CD4-positive, alpha-beta T cell treated with Interleukin-6 for 4 hours (primary cell): Measurements from ENCODE around the gene CACNG7.
"Not testable (repeated sequence)": the region's sequence is repeated elsewhere in the genome, so short reads cannot be mapped to it uniquely, and the experiment has no call there.

Source experiments
- DNase-seq: peaks from one replicate; pipeline ENCODE4 v3.0.0-alpha.2; 2020; ENCODE audit warnings: mixed read lengths

The CACNG7 gene, protein sequence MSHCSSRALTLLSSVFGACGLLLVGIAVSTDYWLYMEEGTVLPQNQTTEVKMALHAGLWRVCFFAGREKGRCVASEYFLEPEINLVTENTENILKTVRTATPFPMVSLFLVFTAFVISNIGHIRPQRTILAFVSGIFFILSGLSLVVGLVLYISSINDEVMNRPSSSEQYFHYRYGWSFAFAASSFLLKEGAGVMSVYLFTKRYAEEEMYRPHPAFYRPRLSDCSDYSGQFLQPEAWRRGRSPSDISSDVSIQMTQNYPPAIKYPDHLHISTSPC

DNA sequence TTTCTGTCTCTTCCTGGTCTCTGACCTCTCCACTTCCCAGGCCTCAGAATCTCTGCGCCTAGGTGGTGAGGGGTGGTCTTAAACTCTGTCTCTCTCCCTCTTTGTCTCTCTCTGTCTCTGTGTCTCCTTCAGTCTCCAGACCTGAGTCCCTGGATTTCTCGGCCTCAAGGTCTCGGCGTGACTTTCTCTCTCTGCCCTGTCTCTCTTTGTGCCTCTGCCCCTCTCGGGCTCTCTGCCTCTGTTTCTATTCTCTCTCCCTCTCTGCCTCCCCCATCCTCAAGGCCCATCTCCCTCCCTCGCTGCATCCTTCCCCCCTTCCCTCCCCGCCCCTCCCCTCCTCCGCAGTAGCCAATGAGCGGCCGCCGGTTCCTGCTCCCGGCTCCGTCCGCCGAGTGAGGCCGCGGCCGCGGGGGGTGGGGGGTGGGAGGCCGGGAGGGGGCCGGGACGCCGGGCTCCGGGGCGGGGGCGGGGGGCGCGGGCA is at the start of gene CACNG7:
Gene CACNG7, plus strand, starts transcription at position 344 of the 481 bp plus-strand sequence. CDS start 3,554 bp downstream, outside the sequence.
- no peak for DNase-seq

DNA sequence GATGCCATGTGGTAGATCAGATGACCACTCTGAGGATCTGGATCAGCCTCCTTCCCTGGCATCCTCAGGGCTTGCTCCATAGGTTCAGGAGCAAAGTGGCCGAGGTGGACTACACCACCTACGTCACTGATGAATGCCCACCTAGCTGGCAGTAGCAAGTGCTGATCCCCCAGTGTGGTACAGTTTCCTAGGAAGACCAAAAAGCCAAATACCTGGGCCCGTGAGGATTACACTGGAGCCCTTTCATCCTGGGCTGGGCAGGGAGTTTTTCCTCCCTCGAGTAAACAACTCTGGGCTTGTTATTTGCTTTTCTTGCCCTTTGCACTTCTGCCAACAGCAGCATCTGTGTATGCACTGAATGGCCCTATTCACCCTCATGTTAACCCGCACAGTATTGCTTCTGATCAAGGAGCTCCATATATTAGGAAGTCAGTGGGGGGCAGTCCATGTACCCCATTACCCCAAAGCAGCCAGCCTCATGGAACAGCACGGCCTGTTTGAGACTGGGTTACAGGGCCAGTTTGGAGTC is 44.7 kb upstream of the CACNG7 start:
- no peak for DNase-seq

DNA sequence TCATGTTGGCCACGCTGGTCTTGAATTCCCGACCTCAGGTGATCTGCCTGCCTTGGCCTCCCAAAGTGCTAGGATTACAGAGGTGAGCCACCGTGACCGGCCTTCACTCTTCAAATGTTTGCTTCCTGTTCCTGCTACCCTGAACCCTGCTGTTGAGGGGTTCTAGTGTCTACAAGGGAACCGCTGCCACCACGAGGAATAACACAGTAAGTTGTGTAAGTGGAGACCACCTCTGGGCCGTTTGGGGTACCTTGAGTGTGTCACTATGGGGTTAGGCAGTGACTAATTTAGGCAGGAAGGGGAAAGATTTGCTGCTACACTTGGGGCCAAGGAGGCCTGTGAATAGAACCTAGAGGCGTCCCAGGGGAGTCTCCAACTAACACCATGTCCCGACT is 43.6 kb upstream of the CACNG7 start:
- DNase-seq, result no peak

DNA sequence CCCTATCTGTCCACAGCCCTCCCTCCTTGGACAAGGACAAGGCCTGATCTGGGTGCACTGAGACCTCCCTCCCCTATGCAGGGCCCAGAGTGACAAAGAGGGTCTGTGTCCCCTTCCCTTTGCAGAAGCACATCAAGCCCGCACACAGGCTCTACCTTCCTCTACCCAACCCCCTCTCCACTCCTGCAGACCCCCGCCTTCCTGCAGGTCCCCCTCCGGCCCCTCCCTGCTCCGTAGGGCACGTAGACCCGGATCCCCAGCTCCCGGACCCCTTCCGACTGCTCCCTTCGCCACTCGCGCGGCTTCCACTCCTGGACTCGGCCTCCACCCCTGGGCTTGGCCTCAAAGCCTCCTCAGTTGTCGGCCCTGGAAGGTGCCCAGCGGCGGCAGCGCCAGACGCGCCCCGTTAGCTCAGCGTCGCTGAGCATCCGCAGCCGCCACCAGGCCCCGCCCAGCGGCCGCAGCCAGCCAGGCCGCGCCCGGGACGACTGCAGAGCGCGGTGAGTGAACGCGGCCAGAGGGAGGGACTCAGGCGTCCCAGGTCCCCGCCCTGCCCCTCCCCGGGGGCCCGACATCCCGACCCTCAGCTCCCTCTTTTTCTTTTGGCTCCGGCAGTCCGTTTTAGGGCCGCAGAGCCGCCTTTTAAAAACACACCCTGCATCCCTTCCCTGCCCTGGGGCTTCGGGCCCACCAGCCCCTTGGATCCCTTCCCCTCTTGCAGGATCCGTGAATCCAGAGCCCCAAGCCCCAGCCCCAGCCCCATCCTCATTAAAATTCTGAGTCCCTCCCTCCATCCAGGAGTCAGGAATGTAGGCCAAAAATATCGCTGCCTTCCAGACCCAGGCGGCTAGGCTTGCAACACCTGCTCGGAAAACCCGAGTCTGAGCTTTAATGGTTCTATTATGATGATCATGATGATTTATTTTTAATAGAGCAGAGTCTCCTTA is 42.9 kb upstream of the CACNG7 start:
- DNase-seq, result peak; percentile 70

DNA sequence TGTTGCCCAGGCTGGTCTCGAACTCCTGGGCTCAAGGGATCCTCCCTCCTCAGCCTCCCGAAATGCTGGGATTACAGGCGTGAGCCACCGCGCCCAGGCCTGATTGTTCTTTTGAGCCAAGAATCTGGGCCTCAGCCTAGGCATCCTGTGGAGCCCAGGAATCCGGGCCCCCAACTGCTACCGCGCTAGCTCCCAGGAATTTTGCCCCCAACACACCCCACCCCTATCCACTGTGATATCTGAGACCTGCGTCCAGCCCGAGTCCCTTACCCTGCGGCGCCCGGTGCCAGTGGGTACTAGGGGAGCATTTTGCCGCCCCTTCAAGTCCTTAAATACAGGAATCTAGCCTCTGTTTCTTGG is 42.2 kb upstream of the CACNG7 start:
- no peak for DNase-seq

DNA sequence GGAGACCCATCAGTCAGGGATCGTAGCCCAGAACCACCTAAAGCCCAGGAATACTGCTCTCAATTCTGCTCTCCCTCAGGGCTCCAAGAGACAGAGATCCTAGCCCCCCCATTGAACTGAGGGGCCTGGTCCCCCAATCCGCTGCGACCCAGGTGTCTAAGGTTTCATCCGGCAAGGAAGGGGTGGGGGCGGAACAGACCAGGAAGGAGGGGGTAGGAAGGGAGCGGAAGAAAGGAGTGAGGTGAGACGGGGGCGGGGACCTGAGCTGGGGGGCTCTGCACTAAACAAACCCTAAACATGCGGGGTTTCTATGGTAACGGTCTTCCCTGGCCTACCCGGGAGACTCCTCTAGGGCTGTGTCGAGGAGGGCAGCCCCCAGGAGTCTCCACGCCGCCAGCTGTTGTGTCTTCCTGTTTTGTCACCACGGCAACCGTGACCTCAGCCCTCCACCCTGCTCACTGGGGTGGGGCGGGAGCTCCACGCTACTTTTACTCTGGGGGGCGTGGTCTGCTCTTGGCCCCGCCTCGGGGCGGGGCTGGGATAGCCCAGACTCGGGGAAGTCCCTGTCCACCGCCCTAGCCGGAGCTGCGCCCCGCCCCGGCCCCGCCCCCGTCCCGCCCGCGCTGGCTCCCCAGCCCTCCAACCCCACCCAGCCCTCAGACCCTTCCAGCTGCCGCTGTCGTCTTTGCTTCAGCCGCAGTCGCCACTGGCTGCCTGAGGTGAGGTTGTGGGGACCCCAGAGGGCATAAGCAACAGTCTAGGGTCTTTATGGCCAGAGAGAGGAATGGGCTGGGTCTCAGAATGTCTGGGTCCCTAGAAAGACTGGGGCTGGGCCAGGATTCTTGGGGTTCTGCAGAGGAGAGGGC is 41.6 kb upstream of the CACNG7 start, which contains the start of gene MYADM:
Gene MYADM, plus strand, starts transcription at position 659 of the 866 bp plus-strand sequence. CDS start 5,647 bp downstream, outside the sequence.
- peak; percentile 100 for DNase-seq

DNA sequence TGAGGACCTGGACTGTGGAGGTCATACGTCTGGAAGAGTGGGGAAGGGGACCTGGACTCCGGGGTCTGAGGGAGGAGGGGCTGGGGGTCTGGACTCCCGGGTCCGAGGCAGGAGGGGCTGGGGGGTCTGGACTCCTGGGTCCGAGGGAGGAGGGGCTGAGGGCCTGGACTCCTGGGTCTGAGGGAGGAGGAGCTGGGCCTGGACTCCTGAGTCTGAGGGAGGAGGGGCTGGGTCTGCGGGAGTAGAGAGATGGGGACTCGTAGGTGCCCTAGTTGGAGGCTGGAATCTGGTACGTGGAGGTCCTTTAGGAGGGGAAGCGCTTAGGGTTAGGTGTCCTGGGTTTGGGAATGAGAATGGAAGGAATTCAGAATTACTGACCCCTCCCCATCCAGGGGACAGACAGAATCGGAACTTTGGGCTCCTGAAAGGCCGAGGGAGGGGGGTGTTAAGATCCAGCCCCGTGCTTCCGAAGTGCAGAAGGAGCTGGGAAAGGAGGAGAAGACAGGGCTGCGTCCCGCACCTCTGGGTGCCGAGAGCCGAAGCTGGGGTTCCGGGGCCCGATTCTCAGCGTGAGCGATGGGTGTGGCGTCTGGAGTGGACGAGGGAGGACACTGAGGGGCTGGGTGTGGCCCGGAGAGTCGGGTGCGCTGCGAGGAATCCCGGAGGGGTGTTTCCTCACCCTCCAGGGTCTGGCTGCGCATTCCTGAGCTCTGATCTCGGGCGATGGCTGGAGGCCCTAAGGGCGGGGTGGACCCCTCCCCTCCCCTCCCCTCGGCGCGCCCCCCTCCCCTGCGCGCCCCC is 40.8 kb upstream of the CACNG7 start:
- peak; percentile 39 for DNase-seq

DNA sequence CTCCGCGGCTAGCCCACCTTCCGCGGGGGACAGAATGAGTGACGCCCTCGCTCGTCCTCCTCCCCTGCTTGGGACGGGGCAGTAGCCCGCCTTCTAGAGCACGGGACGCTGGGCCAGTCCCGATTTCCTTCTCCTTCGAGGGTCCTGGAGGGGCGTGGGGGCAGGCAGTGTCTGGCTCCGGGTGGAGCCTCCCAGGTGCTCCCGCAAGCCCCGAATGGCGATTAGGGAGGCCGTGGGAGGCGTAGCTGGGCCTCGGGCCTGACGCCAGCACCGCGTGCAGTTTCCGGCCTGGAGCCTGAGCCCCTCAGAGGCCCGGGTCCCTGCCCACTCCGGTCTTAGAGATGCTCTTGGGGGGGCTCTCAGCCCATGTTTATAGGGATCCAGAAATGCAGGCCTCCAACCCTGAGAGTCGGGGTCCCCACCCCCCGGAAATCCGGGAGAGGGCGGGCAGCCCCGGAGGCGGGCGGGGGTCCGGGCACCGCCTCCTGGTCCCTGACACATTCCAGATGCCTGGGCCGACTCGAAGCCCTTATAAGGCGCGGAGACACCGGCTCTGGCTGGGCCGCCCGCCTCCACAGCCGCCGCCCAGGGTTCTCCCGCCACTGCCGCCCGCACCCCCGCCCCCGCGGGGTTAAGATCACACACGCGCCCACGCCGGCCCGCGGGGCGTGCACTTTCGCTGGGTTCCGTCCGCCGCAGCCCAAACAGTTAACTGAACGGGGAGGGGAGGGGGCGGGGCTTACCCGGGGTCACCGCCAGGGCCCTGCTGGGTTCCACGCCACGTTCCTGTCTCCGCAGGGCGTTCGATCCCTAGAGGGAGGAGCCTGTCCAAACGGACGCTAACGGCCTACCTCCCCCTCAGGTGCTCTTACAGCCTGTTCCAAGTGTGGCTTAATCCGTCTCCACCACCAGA is 39.9 kb upstream of the CACNG7 start:
- DNase-seq, result peak; percentile 89

DNA sequence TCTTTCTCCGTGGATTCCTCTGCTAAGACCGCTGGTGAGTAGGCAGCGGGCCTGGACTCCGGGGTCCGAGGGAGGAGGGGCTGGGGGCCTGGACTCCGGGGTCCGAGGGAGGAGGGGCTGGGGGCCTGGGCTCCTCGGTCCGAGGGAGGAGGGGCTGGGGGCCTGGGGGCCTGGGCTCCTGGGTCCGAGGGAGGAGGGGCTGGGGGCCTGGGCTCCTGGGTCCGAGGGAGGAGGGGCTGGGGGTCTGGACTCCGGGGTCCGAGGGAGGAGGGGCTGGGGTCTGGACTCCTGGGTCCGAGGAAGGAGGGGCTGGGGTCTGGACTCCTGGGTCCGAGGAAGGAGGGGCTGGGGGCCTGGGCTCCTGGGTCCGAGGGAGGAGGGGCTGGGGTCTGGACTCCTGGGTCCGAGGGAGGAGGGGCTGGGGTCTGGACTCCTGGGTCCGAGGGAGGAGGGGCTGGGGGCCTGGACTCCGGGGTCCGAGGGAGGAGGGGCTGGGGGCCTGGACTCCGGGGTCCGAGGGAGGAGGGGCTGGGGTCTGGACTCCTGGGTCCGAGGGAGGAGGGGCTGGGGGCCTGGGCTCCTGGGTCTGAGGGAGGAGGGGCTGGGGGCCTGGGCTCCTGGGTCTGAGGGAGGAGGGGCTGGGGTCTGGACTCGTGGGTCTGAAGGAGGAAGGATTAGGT is 39.1 kb upstream of the CACNG7 start:
- DNase-seq, result not testable (repeated sequence)

DNA sequence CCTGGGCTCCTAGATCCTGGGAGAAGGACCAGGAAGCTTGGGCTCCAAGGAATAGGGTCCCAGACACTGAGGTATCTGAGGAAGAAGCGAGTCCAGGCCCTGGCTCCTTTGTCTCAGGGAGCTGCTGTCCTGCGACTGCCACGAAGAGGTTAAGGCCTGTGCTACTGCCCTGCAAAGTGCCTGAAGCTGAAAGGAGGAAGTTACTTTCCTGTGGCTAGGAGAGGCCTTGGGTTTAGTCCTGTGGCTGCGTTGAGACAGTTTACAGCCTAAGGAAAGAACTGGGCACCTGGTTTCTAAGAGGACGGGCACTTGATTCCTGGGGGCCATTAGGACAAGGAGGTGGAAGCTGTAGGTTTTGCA is 38.6 kb upstream of the CACNG7 start:
- no peak for DNase-seq

DNA sequence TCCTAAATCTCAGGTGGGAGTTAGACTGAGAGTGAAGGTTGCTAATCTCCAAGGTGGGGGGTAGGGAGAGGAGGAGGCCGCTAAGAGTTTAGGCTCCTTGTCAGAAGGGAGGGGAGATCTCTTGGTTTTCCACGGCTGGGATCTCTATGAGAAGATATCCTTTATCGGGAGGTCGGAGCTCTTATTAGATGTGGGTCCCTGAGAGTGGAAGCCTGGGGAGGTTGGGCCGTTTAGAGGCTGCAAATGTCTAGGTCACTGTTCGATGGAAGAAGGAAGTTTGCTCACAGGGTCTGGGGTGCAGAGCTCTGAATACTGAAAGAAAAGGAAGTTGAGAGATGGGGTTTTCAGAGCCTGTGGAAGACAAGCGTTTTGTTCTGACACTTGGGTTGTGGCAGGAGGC is 37.6 kb upstream of the CACNG7 start:
- no peak for DNase-seq

DNA sequence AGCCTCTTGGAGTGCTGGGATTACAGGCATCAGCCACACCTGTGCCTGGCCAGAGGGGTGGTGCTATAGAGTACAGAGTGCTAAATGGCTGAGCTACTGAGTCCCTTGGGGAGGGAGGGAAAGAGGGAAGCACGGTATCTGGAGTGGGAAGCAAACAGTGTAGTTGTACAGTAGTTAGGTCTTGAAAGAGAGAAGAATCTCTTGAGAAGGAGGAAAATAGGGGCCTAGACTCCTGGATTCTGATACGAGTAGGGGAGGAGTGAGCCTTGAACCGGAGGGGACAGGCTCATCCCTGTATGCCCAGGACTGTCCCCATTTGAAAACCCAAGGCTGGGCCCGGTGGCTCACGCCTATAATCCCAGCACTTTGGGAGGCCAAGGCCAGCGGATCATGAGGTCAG is 36.3 kb upstream of the CACNG7 start:
- DNase-seq, result no peak

DNA sequence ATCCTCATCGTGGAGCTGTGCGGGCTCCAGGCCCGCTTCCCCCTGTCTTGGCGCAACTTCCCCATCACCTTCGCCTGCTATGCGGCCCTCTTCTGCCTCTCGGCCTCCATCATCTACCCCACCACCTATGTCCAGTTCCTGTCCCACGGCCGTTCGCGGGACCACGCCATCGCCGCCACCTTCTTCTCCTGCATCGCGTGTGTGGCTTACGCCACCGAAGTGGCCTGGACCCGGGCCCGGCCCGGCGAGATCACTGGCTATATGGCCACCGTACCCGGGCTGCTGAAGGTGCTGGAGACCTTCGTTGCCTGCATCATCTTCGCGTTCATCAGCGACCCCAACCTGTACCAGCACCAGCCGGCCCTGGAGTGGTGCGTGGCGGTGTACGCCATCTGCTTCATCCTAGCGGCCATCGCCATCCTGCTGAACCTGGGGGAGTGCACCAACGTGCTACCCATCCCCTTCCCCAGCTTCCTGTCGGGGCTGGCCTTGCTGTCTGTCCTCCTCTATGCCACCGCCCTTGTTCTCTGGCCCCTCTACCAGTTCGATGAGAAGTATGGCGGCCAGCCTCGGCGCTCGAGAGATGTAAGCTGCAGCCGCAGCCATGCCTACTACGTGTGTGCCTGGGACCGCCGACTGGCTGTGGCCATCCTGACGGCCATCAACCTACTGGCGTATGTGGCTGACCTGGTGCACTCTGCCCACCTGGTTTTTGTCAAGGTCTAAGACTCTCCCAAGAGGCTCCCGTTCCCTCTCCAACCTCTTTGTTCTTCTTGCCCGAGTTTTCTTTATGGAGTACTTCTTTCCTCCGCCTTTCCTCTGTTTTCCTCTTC is 35.1 kb upstream of the CACNG7 start:
- DNase-seq, result no peak

DNA sequence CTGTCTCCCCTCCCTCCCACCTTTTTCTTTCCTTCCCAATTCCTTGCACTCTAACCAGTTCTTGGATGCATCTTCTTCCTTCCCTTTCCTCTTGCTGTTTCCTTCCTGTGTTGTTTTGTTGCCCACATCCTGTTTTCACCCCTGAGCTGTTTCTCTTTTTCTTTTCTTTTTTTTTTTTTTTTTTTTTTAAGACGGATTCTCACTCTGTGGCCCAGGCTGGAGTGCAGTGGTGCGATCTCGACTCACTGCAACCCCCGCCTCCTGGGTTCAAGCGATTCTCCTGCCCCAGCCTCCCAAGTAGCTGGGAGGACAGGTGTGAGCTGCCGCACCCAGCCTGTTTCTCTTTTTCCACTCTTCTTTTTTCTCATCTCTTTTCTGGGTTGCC is 34.5 kb upstream of the CACNG7 start:
- no peak for DNase-seq

DNA sequence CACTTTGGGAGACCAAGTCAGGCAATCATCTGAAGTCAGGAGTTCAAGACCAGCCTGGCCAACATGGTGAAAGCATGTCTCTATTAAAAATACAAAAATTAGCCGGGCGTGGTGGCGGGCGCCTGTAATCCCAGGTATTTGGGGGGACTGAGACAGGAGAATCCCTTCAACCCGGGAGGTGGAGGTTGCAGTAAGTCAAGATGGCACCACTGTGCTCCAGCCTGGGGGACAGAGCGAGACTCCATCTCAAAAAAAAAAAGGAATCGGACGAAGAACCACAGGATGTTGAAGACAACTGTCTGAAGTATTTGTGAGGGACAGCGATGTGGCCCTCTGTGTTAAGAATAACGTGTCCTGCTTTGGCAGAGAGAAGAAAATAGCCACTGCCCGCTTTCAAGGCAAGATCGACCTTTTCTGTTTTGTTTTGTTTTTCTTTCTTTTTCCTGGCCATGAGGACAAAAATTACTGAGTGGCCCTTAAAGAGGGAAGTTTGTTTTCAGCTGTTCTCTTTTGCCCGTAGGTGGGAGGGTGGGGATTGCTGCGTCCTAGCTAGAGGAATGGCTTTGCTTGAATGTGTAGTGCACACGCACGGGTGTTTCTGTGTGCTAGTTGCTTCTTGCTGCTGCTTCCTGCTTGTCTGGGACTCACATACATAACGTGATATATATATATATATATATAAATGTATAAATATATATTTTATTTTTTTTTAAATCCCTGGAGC is 33.3 kb upstream of the CACNG7 start:
- no peak for DNase-seq

DNA sequence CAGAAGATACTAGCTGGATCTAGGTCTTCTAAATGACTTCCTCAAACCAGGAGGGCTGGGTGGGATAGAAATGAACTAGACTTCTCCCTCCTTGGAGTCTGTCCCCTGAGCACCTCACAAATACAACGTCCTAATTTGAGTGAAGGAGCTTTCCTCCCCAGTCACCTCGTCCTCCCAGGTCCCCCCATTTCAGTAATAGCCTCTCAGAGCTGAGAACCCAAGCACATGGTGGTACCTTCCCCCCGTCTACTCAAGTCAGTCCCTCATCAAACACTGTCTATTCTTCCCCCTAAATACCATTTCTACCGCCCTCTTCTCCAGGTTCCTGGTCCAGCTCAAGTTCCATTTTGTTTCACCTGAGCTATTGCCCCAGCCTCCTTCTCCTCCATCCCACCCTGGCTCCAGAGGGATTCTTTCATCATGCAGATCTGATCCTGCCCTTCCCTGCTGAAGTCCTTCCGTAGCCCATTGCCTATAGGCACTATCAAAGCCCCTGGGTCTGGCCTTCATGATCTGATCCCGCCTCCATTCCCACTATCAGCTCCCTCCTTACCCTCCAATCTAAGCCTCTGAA is 32.3 kb upstream of the CACNG7 start:
- no peak for DNase-seq

DNA sequence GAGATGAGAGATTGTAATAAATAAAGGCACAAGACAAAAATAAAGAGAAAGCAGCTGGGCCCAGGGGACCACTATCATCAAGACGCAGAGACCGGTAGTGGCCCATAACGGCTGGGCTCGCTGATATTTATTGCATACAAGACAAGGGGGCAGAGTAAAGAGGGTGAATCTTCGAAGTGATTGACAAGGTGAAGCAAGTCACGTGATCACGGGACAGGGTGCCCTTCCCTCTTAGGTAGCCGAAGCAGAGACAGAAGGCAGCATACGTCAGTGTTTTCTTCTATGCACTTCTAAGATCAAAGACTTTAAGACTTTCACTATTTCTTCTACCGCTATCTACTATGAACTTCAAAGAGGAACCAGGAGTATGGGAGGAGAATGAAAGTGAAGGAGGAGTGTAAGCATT is 31.7 kb upstream of the CACNG7 start:
- peak; percentile 58 for DNase-seq

DNA sequence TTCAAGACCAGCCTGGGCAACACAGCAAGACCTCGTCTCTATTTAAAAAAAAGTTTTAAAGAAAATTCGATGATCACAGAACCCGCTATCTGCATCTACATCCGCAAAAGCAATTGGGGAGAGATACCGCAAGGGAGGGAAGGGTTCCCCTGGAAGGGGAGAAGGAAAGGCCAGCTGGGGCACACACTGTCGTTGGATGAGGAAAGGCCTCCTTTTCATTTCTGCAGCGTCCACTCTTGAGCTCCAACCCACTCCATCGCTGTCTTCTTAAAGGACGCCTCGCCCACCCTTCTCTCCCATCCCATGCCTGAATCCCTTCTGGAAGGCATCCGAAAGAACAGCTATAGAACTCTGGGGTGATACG is 30.3 kb upstream of the CACNG7 start:
- no peak for DNase-seq
